ENCODE measurements around the gene NTRK3. TPM values are rescaled to one million over a fixed set of nuclear protein-coding genes. Genes with fewer than 3 reads are reported as not detected.
"Not testable (repeated sequence)": the region's sequence is repeated elsewhere in the genome, so short reads cannot be mapped to it uniquely, and the experiment has no call there.

NTRK3 gene
- total RNA-seq, 1 donor from 2014 or later: not detected

DNA sequence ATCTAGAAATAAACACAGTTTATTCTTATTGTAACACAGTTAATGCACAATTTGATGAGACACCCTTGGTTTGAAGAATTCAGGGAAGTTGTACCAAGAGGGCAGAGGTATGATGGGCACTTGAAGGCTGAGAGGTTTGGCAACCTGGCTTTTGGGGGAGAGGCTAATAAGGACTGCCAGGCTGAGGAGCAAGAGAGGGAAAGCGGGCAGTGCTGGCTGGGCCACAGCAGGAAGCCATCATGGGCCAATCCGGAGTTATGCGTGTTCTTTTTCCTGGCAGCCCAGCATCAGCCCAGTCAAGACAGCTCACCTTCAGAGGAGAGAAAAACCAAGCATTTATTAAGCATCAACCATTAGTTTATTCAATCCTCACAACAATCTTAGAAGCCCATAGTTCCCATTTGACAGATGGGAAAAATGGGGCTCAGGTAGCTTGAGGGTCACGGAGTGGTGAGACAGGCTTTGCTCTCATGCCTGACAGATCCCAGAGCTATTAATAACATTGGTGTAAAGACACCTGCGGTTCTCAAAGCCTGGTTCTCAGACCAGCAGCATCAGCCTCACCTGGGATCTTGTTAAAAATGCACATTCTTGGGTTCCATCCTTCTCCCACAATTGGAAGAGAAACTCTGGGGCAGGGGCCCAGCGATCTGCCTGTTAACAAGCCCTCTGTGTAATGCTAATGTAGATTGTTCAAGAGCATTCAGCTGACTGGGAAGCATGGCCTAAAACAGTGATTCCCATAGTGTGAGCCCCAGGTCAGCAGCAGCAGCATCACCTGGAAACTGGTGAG lies 183.7 kb downstream of the NTRK3 start:
- Mint-ChIP-seq H3K4me3 (ENCODE audit: unreplicated experiment) (no peak overlapping the region), H3K27me3 (ENCODE audit: unreplicated experiment) (no peaks in the 10 kb centered on the region), H3K36me3 (ENCODE audit: unreplicated experiment) (no peaks in the 10 kb centered on the region), H3K4me1 (ENCODE audit: unreplicated experiment) (no peaks in the 10 kb centered on the region), H3K27ac (ENCODE audit: unreplicated experiment) (no peak overlapping the region), H3K9me3 (ENCODE audit: unreplicated experiment) (peaks cover 37% of the 10 kb centered on the region)
- DNase-seq (ENCODE audit: extremely low spot score, unreplicated experiment): no peak
- TF ChIP-seq, protein P1, sequence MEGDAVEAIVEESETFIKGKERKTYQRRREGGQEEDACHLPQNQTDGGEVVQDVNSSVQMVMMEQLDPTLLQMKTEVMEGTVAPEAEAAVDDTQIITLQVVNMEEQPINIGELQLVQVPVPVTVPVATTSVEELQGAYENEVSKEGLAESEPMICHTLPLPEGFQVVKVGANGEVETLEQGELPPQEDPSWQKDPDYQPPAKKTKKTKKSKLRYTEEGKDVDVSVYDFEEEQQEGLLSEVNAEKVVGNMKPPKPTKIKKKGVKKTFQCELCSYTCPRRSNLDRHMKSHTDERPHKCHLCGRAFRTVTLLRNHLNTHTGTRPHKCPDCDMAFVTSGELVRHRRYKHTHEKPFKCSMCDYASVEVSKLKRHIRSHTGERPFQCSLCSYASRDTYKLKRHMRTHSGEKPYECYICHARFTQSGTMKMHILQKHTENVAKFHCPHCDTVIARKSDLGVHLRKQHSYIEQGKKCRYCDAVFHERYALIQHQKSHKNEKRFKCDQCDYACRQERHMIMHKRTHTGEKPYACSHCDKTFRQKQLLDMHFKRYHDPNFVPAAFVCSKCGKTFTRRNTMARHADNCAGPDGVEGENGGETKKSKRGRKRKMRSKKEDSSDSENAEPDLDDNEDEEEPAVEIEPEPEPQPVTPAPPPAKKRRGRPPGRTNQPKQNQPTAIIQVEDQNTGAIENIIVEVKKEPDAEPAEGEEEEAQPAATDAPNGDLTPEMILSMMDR (IDR thresholded peaks at IDR 0.05): no peak

DNA sequence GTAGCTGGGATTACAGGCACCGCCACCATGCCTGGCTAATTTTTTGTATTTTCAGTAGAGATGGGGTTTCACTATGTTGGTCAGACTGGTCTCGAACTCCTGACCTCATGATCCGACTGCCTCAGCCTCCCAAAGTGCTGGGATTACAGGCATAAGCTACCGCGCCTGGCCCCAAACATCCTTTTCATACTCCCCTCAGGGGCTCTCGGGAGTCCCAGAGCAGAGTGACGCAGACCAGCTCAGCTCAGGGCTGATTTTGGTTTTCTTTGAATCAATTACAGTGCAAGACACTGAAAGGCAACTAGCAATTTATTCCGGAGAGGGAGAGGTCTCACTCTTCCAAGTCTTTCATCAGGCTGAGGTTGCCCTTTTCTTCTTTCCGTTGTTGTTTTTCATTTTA lies 184.4 kb downstream of the NTRK3 start:
- peaks cover 43% of the 10 kb centered on the region for H3K9me3 Mint-ChIP-seq (ENCODE audit: unreplicated experiment)
- not testable (repeated sequence) for DNase-seq (ENCODE audit: extremely low spot score, unreplicated experiment); H3K27me3 Mint-ChIP-seq (ENCODE audit: unreplicated experiment); H3K4me1 Mint-ChIP-seq (ENCODE audit: unreplicated experiment); H3K4me3 Mint-ChIP-seq (ENCODE audit: unreplicated experiment); H3K27ac Mint-ChIP-seq (ENCODE audit: unreplicated experiment); H3K36me3 Mint-ChIP-seq (ENCODE audit: unreplicated experiment)

DNA sequence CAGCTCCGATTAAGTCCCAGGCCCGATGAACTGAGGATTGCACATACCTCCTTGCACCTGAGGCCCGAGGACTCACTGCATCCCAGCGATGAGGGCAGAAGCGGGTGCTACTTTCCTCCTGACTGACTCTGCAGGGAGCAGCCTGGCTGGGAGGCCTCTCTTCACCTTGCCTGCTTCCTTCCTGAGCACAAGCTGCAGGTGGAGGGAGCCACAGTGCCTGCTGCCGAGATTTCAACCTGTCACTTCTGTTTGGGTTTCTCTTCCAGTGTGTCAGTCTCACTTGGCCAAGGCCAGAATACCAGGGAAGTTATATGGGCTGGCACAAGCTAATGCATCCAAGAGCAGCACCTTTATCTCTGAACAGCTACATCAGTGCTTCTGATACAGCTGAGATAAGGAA lies 185.4 kb downstream of the NTRK3 start:
- Mint-ChIP-seq H3K9me3 (ENCODE audit: unreplicated experiment) (peaks cover 51% of the 10 kb centered on the region), H3K4me3 (ENCODE audit: unreplicated experiment) (no peak overlapping the region), H3K27me3 (ENCODE audit: unreplicated experiment) (no peaks in the 10 kb centered on the region), H3K4me1 (ENCODE audit: unreplicated experiment) (no peaks in the 10 kb centered on the region), H3K36me3 (ENCODE audit: unreplicated experiment) (no peaks in the 10 kb centered on the region), H3K27ac (ENCODE audit: unreplicated experiment) (no peak overlapping the region)
- TF ChIP-seq, protein P1 (IDR thresholded peaks at IDR 0.05): no peak
- DNase-seq (ENCODE audit: extremely low spot score, unreplicated experiment): no peak

DNA sequence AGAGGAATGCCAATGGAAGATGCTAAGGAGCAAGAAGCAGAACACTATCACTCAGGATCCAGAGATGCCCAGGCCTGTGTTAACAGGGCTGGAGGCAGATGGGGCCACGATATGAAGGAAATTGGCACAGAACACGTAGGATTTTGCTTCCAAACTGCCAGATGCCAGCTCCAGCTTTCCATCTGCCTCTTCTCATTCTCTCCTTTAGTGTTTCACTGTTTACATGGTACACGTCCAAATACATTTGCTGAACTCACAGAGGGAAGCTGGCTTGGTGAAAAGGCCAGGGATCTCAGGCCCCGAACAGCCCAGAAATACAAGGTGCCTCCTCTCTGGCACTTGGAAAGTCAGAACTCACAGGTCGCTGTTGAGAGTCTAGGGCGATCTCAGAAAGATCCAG lies 187.0 kb downstream of the NTRK3 start:
- no peak for DNase-seq (ENCODE audit: extremely low spot score, unreplicated experiment)
- no peaks in the 10 kb centered on the region for H3K36me3 Mint-ChIP-seq (ENCODE audit: unreplicated experiment)
- peaks cover 42% of the 10 kb centered on the region for H3K9me3 Mint-ChIP-seq (ENCODE audit: unreplicated experiment)
- TF ChIP-seq, protein P1 (IDR thresholded peaks at IDR 0.05): no peak
- H3K27me3 Mint-ChIP-seq (ENCODE audit: unreplicated experiment): no peaks in the 10 kb centered on the region
- H3K27ac Mint-ChIP-seq (ENCODE audit: unreplicated experiment): no peak overlapping the region
- no peaks in the 10 kb centered on the region for H3K4me1 Mint-ChIP-seq (ENCODE audit: unreplicated experiment)
- H3K4me3 Mint-ChIP-seq (ENCODE audit: unreplicated experiment): no peak overlapping the region

DNA sequence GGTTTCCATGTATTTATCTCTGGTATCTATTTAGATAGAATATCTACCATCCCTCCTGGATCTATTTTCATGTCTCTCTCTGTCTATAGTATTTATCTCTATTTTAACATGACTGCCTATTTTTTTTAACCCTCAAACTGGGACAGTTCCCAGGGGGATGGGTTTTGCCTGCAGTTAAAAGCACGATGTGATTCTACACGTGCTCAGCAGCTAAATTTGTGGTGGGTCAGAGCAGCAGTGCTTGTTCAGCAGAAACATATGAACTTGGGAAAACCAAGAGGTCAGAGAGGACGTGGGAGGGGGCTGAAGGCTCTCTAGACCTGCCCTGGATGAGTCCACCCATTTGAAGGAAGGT lies 189.2 kb downstream of the NTRK3 start:
- H3K36me3 Mint-ChIP-seq (ENCODE audit: unreplicated experiment): no peaks in the 10 kb centered on the region
- H3K9me3 Mint-ChIP-seq (ENCODE audit: unreplicated experiment): peaks cover 51% of the 10 kb centered on the region
- H3K4me1 Mint-ChIP-seq (ENCODE audit: unreplicated experiment): no peaks in the 10 kb centered on the region
- no peaks in the 10 kb centered on the region for H3K27me3 Mint-ChIP-seq (ENCODE audit: unreplicated experiment)
- no peak overlapping the region for H3K27ac Mint-ChIP-seq (ENCODE audit: unreplicated experiment)
- DNase-seq (ENCODE audit: extremely low spot score, unreplicated experiment): no peak
- TF ChIP-seq, protein P1 (IDR thresholded peaks at IDR 0.05): no peak
- no peak overlapping the region for H3K4me3 Mint-ChIP-seq (ENCODE audit: unreplicated experiment)

Measured in osteocyte (in vitro differentiated cells).